GM23248 (cell line): ENCODE results near the gene IKZF3. TPM values are rescaled to one million over a fixed set of nuclear protein-coding genes. Genes with fewer than 3 reads are reported as not detected.
A peak's percentile ranks its signal among the peaks of the same experiment; 100 is the strongest.

Source experiments
- DNase-seq: peaks from one replicate; pipeline ENCODE4 v3.0.0-alpha.2; 2015
- H2AFZ ChIP-seq: fragments of 200-600 bp; sonication (generic); 2 replicates; pipeline ENCODE4 v1.6.1; 2016; ENCODE audit warnings: antibody characterized with exemption
- H3F3A ChIP-seq: fragments of 200-600 bp; sonication (generic); 2 replicates; pipeline ENCODE4 v1.6.1; 2016; ENCODE audit warnings: mild to moderate bottlenecking, antibody characterized with exemption, mixed run types; ENCODE audit not compliant: insufficient read depth
- H3K27ac ChIP-seq: fragments of 200-600 bp; sonication (generic); 2 replicates; pipeline ENCODE4 v1.5.1; 2016; ENCODE audit warnings: mild to moderate bottlenecking
- H3K27me3 ChIP-seq: fragments of 200-600 bp; sonication (generic); replicated peaks from 2 replicates; pipeline ENCODE4 v1.6.1; 2016; ENCODE audit warnings: mild to moderate bottlenecking; ENCODE audit not compliant: insufficient read depth
- H3K36me3 ChIP-seq: fragments of 200-600 bp; sonication (generic); 2 replicates; pipeline ENCODE4 v1.6.1; 2016; ENCODE audit warnings: low read depth, mild to moderate bottlenecking
- H3K4me1 ChIP-seq: fragments of 200-600 bp; sonication (generic); 2 replicates; pipeline ENCODE4 v1.6.1; 2016; ENCODE audit warnings: mild to moderate bottlenecking; ENCODE audit not compliant: insufficient read depth
- H3K4me2 ChIP-seq: fragments of 200-600 bp; sonication (generic); one replicate; pipeline ENCODE4 v1.6.1; 2016; ENCODE audit warnings: mild to moderate bottlenecking; ENCODE audit not compliant: unreplicated experiment
- H3K4me3 ChIP-seq: fragments of 200-600 bp; sonication (generic); 2 replicates; pipeline ENCODE4 v1.5.1; 2016; ENCODE audit warnings: mild to moderate bottlenecking
- H3K79me2 ChIP-seq: fragments of 200-600 bp; sonication (generic); 2 replicates; pipeline ENCODE4 v1.6.1; 2016; ENCODE audit warnings: mild to moderate bottlenecking; ENCODE audit not compliant: insufficient read depth
- H3K9ac ChIP-seq: fragments of 200-600 bp; sonication (generic); 2 replicates; pipeline ENCODE4 v1.6.1; 2016; ENCODE audit warnings: mild to moderate bottlenecking
- H3K9me2 ChIP-seq: fragments of 200-600 bp; sonication (generic); 2 replicates; pipeline ENCODE4 v1.6.1; 2016; ENCODE audit warnings: mixed run types, mild to moderate bottlenecking, moderate library complexity; ENCODE audit not compliant: insufficient read depth
- H3K9me3 ChIP-seq: fragments of 200-600 bp; sonication (generic); one replicate; pipeline ENCODE4 v1.6.1; 2017; ENCODE audit warnings: low read depth
- H4K20me1 ChIP-seq: fragments of 200-600 bp; sonication (generic); 2 replicates; pipeline ENCODE4 v1.6.0; 2016; ENCODE audit not compliant: insufficient read depth
- EZH2 ChIP-seq: fragments of 200-600 bp; sonication (generic); IDR thresholded peaks from 2 replicates; pipeline ENCODE4 v1.6.1; 2018; ENCODE audit warnings: antibody characterized with exemption, mild to moderate bottlenecking; ENCODE audit not compliant: insufficient read depth, poor library complexity, severe bottlenecking
- EZH2phosphoT487 ChIP-seq: fragments of 200-600 bp; sonication (generic); IDR thresholded peaks from 2 replicates; pipeline ENCODE4 v1.6.1; 2018; ENCODE audit warnings: antibody characterized with exemption, moderate library complexity, mild to moderate bottlenecking, low read depth; ENCODE audit not compliant: insufficient read depth
- WGBS, 2 experiments: methylation state at CpG; one replicate each; pipeline ENCODE4 v1.1.6; 2015 to 2017; ENCODE audit warnings: low lambda C conversion rate in 2 of 2, low coverage in 1 of 2; ENCODE audit errors: missing lambda C conversion rate in 2 of 2; 5-methylcytosine and 5-hydroxymethylcytosine counted together
- in situ Hi-C: fragments of 300-500 bp; cut with MboI; formaldehyde crosslinking; loops from 2 replicates; pipeline ENCODE4 v1.15.0; 2020
- polyA plus RNA-seq: library from polyadenylated mRNA; unstranded; fragments of >200 nt; fragmentation: Nextera tagmentation; extraction: Ambion mirVana; gene quantifications from 2 replicates; pipeline ENCODE4 v1.2.1, GENCODE V29; 2016
- total RNA-seq: library from RNA; depleted of rRNA; stranded (reverse); fragments of >200 nt; shearing (Covaris generic); gene quantifications from 2 replicates; pipeline ENCODE4 v1.2.3, GENCODE V29; 2014

Gene IKZF3
- total and polyA plus RNA-seq, 2 experiments from 2014 or later = 0.09 TPM; not detected in 1

DNA sequence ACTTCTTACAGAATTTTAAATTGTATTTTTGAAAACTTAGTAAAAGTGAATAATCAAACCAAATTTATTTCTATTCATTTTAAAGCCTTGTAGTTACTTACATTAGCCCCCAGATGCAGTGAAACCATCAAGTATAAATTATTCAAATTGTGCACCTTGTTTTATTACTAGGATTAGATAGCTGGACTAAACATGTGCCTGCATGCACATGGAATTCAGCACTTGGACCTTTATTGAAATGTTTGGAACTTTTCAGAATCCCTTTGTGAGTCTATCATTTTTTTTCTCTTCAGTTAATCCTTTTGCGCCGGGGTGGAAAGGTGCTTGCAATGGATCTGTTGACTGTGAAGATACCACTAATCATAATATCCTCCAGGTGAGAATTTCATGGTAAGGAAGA is 8.6 kb upstream of the IKZF3 start:
- Histone ChIP-seq H3K9me3 (no peaks in the 10 kb centered on the region), H3K27ac (no peak overlapping the region), H3K9ac (no peak overlapping the region), H4K20me1 (no peaks in the 10 kb centered on the region), H3K27me3 (peaks cover 27% of the 10 kb centered on the region), H3K36me3 (no peaks in the 10 kb centered on the region), H3K79me2 (no peaks in the 10 kb centered on the region), H3K9me2 (no peaks in the 10 kb centered on the region), H3F3A (no peaks in the 10 kb centered on the region; the same call in 1 of the 2 replicates), H3K4me2 (no peak overlapping the region), H2AFZ (no peak overlapping the region), H3K4me1 (no peaks in the 10 kb centered on the region), H3K4me3 (no peak overlapping the region)
- in situ Hi-C loops = no loop called here
- DNase-seq = peak; percentile 78
- WGBS, 2 experiments = 76 to 82% methylated on average over 2 of the region's 2 CpGs
- TF ChIP-seq EZH2phosphoT487 = no peak
- TF ChIP-seq EZH2 = no peak

DNA sequence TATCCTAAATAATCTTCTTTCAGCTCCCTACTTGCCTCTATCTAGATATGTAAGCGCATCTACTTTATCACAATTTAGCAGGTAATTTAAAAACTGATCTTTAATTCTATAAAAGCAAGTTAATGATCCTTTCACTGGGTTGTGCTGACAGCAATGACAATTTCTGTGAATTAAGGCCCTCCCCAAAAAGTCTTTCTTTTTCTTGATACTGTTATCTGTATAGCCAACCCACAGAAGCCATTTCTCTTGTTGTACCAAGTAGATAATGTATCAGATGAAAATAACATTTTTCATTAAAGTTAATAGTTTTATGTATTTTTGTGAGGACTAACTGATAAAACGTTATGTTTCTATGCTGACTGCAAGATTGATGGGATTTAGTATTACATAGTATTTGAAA is 7.7 kb upstream of the IKZF3 start:
- 60 to 61% methylated on average over 2 of the region's 2 CpGs for WGBS, 2 experiments
- no peak overlapping the region for H3K9ac ChIP-seq

GRCh38 chr17:39870776-39871175 is 6.7 kb upstream of the IKZF3 start:
- no peaks in the 10 kb centered on the region for H3K36me3 ChIP-seq
- H3K9me2 ChIP-seq = no peaks in the 10 kb centered on the region
- 30 to 38% methylated on average over 1 of the region's 1 CpG for WGBS, 2 experiments
- no peaks in the 10 kb centered on the region for H3K9me3 ChIP-seq
- no peak for TF ChIP-seq EZH2
- TF ChIP-seq EZH2phosphoT487 = no peak
- H3K4me3 ChIP-seq = no peak overlapping the region
- H3K4me2 ChIP-seq = no peak overlapping the region
- peaks cover 27% of the 10 kb centered on the region for H3K27me3 ChIP-seq
- no peak overlapping the region for H3K27ac ChIP-seq
- no peaks in the 10 kb centered on the region; the same call in 1 of the 2 replicates for H3F3A ChIP-seq
- no peaks in the 10 kb centered on the region for H3K4me1 ChIP-seq
- DNase-seq = no peak
- H4K20me1 ChIP-seq = no peaks in the 10 kb centered on the region
- in situ Hi-C loops = no loop called here
- no peak overlapping the region for H2AFZ ChIP-seq
- no peaks in the 10 kb centered on the region for H3K79me2 ChIP-seq
- H3K9ac ChIP-seq = no peak overlapping the region

More for the DNA sequence above, 7.7 kb upstream of the IKZF3 start:
- Histone ChIP-seq H2AFZ (no peak overlapping the region), H3K9me2 (no peaks in the 10 kb centered on the region), H3K27me3 (peaks cover 27% of the 10 kb centered on the region), H3K27ac (no peak overlapping the region), H3K4me1 (no peaks in the 10 kb centered on the region), H3K9me3 (no peaks in the 10 kb centered on the region), H4K20me1 (no peaks in the 10 kb centered on the region), H3K4me2 (no peak overlapping the region), H3F3A (no peaks in the 10 kb centered on the region; the same call in 1 of the 2 replicates), H3K4me3 (no peak overlapping the region), H3K79me2 (no peaks in the 10 kb centered on the region), H3K36me3 (no peaks in the 10 kb centered on the region)
- DNase-seq = no peak
- TF ChIP-seq EZH2phosphoT487 (no peak), EZH2 (no peak)
- in situ Hi-C loops = no loop called here

DNA sequence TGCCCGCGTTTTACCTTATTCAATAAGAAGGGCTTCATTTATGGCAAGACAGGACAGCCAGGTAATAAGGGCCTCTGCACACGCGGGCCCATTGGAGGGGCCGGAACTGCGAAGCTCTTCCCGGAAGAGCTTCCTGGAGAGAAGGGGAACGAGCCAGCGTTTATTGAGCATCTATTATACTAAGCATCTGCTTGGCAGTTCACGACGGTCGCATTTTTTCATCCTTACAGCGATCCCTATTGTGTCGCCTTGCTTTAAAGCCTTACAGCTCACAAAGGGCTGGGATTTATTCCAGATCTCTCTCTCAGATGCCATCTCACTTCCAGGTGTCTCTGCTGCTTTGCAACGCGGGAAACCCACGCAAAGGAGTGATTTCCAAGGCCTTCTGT is 4.4 kb upstream of the IKZF3 start:
- H3K9ac ChIP-seq = no peak overlapping the region
- H3K4me2 ChIP-seq = no peak overlapping the region
- H3K4me3 ChIP-seq = no peak overlapping the region
- H3K9me2 ChIP-seq = no peaks in the 10 kb centered on the region
- no peaks in the 10 kb centered on the region for H3K79me2 ChIP-seq
- no peaks in the 10 kb centered on the region for H3K36me3 ChIP-seq
- no peaks in the 10 kb centered on the region; the same call in 1 of the 2 replicates for H3F3A ChIP-seq
- H3K9me3 ChIP-seq = no peaks in the 10 kb centered on the region
- DNase-seq = no peak
- no peak overlapping the region for H3K27ac ChIP-seq
- H4K20me1 ChIP-seq = no peaks in the 10 kb centered on the region
- in situ Hi-C loops = no loop called here
- H2AFZ ChIP-seq = no peak overlapping the region
- TF ChIP-seq EZH2phosphoT487 (no peak), EZH2 (no peak)
- H3K4me1 ChIP-seq = no peaks in the 10 kb centered on the region
- peaks cover 50% of the 10 kb centered on the region for H3K27me3 ChIP-seq
- 66 to 72% methylated on average over 17 of the region's 17 CpGs for WGBS, 2 experiments
